GM18502 (cell line): Measurements from ENCODE around the gene PPP1R9A.
A peak's percentile ranks its signal among the peaks of the same experiment; 100 is the strongest.

ENCODE experiments used
- ATAC-seq: cut with Tn5 transposase; IDR thresholded peaks from one replicate; pipeline ENCODE4 v1.9.1; 2021; ENCODE audit warnings: mild to moderate bottlenecking; ENCODE audit not compliant: unreplicated experiment, poor library complexity

The PPP1R9A gene

GRCh38 chr7:95240921-95241320, 333.5 kb downstream of the PPP1R9A start:
- ATAC-seq: no peak

GRCh38 chr7:95242266-95242665, 334.9 kb downstream of the PPP1R9A start:
- ATAC-seq: no peak

GRCh38 chr7:95244616-95245015, 337.2 kb downstream of the PPP1R9A start:
- no peak for ATAC-seq

GRCh38 chr7:95245828-95246500, 338.6 kb downstream of the PPP1R9A start:
- ATAC-seq: no peak

- ATAC-seq: peak; percentile 49
These were observed 339.5 kb downstream of the PPP1R9A start for GRCh38 chr7:95246831-95247370.

- no peak for ATAC-seq
These were observed 343.2 kb downstream of the PPP1R9A start for GRCh38 chr7:95250571-95250970.

- ATAC-seq: no peak
These were observed 344.6 kb downstream of the PPP1R9A start for GRCh38 chr7:95251966-95252365.

GRCh38 chr7:95253986-95254385, 346.6 kb downstream of the PPP1R9A start:
- ATAC-seq: no peak

GRCh38 chr7:95255691-95256090, 348.3 kb downstream of the PPP1R9A start:
- no peak for ATAC-seq

GRCh38 chr7:95261895-95262415, 354.6 kb downstream of the PPP1R9A start:
- no peak for ATAC-seq

GRCh38 chr7:95262875-95263274, 355.5 kb downstream of the PPP1R9A start:
- ATAC-seq: no peak

GRCh38 chr7:95263785-95264362, 356.5 kb downstream of the PPP1R9A start:
- ATAC-seq: no peak

GRCh38 chr7:95264363-95264891, 357.0 kb downstream of the PPP1R9A start:
- no peak for ATAC-seq

- no peak for ATAC-seq
These were observed 358.2 kb downstream of the PPP1R9A start for GRCh38 chr7:95265634-95266033.

GRCh38 chr7:95267754-95268153, 360.4 kb downstream of the PPP1R9A start:
- no peak for ATAC-seq

GRCh38 chr7:95269640-95270039, 362.2 kb downstream of the PPP1R9A start:
- ATAC-seq: no peak

GRCh38 chr7:95276114-95276513, 368.7 kb downstream of the PPP1R9A start:
- no peak for ATAC-seq

GRCh38 chr7:95279417-95279816, 372.0 kb downstream of the PPP1R9A start:
- no peak for ATAC-seq

- ATAC-seq: no peak
These were observed 378.7 kb downstream of the PPP1R9A start for GRCh38 chr7:95286096-95286495.

- no peak for ATAC-seq
These were observed 382.9 kb downstream of the PPP1R9A start for GRCh38 chr7:95290166-95290830.

GRCh38 chr7:95295397-95295796, 388.0 kb downstream of the PPP1R9A start:
- no peak for ATAC-seq
